ENCODE data around the gene TRPM7.
"Not testable (repeated sequence)": the region's sequence is repeated elsewhere in the genome, so short reads cannot be mapped to it uniquely, and the experiment has no call there.

TRPM7 gene

DNA sequence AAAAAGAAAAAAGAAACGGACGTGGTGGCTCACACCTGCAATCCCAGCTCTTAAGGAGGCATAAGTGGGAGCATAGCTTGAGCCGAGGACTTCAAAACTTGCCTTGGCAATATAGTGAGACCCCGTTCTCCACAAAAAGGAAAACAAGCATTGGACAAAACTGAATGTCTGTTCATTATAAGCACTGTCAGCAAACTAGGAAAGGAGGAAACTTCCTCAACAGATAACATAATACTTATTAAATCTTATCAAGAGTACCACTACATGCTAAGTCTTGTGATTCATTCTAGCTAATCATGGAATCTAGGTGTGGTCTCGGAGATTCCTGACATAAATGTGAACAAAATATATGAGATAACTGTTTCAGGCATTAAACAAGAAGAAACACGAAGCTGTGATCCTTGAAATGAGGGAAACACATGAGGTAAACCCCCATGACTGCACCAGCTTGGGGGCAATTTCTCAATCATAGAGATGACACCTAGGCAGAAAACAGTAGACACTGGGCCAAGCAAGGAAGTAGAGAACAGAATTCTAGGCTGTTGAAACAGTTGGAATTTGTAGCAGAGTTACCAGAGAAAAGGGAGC is 33.3 kb downstream of the TRPM7 start:
- DNase-seq: no peak

DNA sequence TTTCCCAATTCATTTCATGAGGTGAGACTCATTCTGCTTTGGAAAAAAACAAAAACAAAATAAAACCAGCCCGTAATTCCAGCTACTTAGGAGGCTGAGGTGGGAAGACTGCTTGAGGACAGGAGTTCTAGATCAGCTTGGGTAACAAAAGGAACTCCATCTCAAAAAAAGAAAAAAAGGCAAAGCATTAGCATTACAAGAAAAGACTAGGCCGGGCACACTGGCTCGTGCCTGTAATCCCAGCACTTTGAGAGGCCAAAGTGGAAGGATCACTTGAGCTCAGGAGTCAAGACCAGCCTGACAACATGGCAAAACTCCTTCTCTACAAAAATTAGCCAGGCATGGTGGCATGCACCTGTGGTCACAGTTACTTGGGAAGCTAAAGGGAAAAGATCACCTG is 33.9 kb downstream of the TRPM7 start:
- no peak for DNase-seq

DNA sequence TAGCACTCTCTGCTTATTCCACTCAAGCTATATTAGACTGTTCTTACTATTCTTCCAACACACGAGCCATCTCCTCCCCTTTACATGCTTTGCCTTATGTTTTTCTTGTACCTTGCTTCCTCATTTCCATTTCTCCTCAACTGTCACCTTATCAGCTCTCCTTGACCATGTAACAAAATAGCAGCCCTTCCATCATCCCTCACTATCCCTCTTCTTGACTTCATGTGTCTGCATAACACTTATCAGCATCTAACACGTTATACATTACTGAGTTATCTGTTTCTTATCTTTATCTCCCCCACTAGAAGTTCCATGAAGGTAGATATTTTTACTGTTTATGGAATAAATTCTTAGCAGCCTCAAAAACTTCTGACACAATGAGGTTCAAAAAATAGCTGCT is 45.3 kb downstream of the TRPM7 start:
- DNase-seq: no peak

DNA sequence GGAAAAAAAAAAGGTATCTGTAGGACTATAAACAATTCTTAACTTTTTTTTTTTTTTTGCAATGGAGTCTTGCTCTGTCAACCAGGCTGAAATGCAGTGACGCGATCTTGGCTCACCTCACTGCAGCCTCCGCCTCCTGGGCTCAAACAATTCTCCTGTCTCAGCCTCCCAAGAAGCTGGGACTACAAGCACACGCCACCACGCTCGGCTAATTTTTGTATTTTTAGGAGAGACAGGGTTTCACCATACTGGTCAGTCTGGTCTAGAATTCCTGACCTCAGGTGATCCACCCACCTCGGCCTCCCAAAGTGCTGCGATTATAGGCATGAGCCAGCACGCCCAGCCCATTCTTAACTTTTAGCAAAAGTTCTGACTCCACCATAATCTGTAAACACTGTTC is 50.5 kb downstream of the TRPM7 start:
- DNase-seq: no peak

DNA sequence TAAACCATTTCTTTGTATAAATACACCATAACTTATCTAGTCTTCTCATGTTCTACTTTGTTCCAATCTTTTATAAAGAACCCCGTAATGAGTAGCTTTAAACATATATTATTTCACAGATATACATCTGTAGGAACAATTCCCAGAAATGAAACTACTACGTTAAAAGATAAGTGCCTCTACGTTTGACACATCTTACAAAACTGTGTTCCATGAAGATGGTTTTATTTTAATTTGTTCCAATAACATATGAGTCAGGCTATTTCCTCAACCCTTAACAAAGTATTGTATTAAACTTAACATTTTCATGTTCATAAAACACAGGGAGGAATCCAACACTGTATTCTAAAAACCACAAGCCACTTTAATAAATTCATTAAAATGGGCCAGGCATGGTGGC is 52.9 kb downstream of the TRPM7 start:
- no peak for DNase-seq

DNA sequence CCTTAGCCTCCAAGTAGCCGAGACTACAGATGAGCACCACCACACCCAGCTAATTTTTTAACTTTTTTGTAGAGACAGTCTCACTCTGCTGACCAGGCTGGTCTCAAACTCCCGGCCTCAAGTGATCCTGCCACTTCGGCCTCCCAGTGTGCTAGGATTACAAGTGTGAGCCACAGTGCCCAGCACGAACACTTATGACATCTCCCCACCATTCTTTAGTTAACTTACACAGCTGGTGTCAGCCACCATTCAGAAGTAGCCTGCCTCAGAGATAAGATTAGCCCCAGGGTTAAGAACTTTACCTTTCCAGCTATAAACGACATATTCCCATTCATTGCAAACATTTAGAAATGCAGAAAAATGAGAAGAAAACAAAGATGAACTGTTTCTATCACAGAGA is 58.2 kb downstream of the TRPM7 start:
- no peak for DNase-seq

DNA sequence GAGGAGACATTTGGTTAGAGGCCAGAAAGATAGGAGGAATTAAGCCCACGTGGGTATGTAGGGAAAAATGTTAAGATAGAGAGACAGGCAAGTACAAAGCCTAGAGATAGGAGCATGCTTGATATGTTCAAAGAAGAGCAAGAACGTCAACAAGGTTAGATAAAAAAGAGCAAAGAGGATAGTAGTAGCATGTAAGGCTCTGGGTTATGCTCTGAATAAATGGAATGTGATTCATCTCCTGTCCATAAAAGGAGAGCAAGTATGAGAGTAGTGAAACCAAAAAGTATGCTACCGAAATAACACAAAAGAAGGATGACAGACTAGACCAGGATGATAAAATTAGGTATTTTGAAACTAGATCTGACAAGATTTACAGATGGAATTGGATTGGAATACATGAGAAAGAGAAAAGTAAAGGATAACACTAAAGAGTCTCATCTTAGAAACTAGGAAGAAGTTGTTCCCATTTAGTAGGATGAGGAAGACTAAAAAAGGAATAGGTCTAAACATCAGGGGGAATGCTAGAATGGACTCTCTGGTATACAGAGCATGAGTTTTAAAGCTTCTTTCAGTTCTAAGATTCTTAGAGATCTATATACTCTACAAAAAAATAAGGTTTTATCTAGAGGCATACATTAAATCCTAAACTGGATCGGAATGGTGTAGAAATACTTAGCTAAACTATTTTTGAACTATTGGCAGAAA is 59.1 kb downstream of the TRPM7 start:
- no peak for DNase-seq

DNA sequence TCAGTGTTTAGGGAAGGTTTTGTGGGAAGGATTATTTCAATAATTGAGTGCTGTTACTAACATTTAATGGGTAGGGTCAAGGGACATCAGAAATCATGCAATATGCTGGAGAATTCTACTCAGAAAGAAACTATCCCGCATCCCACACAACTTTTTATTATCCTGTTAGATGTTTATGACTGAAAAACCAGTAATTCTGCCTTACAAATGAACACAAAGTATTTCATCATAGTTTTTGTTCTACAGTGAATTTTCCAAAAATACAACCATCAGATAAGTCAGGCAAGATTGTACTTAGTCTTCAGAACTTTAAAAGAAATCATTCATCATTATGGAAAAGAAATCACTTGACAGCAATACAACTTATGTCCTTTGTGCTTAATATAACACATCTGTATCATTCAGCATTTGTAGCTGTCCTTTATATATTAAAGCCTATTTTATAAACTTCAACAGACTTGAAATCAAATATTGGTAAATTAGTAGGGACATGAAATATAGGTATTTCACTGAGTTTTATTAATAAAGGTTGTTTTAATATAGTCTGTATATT is 61.9 kb downstream of the TRPM7 start:
- no peak for DNase-seq

DNA sequence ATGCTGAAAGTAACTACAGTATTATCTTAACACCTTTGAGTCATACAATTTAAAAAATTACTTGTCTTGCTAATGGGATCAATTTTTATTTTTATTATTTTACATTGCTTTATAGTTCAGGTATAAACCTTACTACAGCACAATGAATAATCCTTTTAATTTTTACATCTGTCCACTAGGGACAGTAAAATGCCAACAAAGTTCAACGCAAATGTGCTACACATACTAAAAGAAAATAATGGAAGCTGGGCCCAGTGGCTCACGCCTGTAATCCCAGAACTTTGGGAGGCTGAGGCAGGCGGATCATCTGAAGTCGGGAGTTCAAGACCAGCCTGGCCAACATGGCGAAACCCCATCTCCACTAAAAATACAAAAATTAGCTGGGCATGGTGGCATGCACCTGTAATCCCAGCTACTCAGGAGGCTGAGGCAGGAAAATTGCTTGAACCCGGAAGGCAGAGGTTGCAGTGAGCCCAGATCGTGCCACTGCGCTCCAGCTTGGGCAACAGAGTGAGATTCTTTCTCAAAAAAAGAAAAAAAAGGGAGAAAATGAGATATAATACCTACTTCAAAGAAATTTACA is 64.1 kb downstream of the TRPM7 start:
- DNase-seq: not testable (repeated sequence)

DNA sequence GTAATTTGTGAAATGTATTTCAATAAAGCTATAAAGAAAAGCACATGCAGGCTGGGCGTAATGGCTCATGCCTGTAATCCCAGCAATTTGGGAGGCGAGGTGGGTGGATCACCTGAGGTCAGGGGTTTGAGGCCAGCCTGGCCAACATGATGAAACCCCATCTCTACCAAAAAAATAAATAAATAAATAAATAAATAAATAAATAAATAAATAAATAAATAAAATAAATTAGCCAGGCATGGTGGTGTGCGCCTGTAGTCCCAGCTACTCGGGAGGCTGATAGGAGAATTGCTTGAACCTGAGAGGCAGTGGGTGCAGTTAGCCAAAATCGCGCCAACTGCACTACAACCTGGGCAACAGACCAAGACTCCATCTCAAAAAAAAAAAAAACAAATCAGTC is 69.6 kb downstream of the TRPM7 start:
- not testable (repeated sequence) for DNase-seq

DNA sequence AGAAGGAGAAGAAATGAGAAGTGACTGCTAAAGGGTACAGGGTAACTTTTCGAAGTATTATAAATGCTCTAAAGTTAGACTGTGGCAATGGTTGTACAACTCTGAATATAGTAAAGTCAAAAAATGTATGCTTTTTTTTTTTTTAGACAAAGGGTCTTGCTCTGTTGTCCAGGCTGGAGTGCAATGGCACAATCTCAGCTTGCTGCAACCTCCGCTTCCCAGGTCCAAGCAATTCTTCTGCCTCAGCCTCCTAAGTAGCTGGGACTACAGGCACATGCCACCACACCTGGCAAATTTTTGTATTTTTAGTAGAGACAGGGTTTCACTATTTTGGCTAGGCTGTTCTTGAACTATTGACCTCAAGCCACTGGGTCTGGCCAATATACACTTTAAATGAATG is 70.0 kb downstream of the TRPM7 start:
- not testable (repeated sequence) for DNase-seq

DNA sequence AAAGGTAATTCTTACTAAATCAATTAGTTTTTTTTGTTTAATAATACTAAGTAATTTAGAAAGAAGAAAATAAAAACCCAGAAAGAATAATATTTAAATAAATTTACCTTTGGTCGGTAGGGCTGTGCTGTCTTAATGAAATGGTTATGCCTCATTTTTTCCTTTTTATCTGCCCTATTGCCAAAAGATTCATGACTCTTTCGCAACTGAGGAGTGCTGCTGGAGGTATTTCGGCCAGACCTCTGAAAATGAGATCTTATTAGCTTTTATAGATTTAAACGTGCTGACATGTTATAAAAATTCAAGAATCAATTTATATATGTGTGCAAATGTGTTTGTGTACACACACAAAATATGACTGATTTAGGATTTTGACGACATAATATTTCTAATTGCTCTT is 73.0 kb downstream of the TRPM7 start:
- DNase-seq: no peak

DNA sequence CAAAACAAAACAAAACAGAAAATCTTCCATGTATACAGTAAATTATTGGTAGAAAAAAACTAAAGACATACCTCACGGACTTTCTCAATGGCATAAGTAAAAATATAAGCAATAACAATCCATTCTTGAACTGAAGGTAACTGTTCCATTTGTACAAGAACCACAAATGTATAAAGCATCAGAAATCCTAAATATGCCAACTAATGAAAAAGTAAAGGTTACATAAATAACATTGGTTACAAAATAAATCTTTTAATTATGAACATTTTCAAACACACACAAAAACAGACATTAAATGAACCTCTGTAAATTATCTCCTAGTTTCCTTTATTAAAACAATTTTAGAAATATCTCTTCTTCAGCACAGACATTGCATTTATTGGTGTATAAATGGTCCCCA is 79.5 kb downstream of the TRPM7 start:
- no peak for DNase-seq

DNA sequence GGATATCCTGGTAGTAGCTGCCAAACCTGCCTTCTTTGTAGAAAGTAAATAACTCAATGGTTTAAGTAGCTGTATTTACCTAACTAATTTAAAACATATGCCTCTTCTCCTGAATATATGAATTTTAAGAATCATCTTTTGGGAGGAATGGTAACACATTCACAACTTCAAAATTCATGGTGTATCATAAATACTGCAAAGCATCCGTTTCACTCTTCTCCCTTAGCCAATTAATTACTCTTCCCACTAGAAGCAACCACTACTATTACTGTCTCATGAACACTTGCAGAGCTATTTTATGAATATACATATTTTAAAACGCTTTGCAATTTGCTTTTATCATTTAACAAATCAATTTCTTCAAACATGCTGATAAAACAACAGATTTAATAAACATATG is 81.1 kb downstream of the TRPM7 start:
- DNase-seq: no peak

DNA sequence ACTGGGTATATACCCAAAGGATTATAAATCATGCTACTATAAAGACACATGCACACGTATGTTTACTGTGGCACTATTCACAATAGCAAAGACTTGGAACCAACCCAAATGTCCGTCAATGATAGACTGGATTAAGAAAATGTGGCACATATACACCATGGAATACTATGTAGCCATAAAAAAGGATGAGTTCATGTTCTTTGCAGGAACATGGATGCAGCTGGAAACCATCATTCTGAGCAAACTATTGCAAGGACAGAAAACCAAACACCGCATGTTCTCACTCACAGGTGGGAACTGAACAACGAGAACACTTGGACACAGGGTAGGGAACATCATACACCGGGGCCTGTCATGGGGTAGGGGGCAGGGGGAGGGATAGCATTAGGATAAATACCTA is 84.6 kb downstream of the TRPM7 start:
- not testable (repeated sequence) for DNase-seq

DNA sequence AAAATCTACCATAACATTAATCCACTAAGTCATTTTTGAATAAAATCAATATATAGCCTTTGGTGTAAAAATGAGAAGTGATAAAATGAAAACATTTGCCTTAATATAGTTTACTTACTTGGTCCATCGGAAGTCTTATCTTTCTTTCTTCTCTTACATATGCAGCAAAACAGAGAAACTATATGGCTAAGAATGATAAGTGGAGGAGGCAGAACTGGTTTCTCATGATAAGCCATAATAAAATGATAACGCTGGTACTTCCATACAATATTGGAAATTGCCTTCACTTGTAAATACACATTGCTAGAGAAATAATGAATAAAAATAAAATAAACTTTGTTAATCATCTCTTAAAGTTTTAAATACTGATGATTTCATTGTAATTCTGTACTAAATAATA is 92.3 kb downstream of the TRPM7 start:
- no peak for DNase-seq

DNA sequence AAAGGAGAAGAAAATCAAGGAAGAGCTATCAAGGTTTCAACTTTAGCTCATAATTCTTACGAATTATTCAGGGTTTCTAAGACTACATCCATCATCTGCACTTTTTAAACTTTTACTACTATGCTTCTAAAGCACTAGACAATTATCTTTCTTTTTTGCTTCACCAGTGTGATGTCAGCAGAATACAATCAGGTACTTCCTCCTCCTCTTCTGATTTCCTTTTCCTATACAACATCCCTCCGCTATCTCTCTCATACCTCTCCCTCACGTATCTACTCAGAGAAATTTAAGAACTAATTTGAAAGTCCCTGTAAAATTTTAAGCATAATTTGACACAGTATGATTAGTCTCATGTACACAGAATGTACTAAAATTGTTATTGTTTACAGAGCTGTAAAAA is 92.8 kb downstream of the TRPM7 start:
- DNase-seq: no peak

DNA sequence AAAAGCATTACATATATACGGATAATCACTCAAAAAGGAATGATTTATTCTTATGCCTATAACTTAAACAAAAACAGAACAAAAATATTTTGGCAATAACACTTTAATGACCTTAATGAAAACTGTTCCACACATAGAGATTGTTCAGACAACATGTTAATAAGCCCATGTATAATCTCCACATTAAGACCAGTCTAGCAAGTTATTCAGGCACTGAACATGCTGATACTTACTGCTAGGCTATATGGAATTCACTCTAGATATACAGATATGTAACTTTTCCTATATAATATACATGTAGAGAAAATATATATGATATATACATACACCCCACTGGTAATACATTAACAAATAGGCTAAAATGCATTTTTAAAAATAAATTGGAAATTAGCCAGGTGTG is 96.3 kb downstream of the TRPM7 start:
- DNase-seq: no peak

DNA sequence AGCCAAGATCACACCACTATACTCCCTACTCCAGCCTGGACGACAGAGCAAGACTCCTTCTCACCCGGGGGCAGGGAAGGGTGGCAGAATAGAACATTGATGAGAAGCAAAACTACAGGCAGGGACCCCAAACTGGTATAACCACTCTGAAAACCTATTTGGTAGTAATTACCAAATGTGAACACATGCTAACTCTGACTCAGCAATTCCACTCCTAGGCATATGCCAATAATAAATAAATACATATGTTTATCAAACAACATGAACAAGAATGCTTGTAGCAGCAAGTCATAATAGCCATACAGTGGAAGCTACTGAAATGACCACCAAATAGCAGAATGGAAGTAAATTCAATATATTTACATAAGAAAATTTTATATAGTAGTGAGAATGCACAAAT is 109.1 kb downstream of the TRPM7 start:
- DNase-seq: no peak

DNA sequence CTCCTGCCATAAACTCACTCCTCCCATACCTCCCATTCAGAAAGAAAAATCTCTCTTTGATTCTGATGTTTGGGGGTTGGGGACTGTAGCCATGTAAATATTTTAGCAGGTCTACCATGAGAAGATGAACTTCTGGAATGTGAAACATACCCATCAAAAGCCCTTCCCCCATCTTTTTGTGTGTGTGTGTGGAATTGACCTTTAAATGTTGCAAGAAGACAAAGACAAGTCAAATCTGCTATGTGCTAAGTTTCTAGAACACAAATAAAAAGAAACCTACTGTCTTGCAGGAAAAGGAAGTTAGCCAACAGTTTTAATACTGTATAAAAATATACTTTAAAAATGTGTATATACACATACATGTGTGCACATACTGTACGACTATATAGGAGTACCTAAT is 110.4 kb downstream of the TRPM7 start:
- DNase-seq: no peak

DNA sequence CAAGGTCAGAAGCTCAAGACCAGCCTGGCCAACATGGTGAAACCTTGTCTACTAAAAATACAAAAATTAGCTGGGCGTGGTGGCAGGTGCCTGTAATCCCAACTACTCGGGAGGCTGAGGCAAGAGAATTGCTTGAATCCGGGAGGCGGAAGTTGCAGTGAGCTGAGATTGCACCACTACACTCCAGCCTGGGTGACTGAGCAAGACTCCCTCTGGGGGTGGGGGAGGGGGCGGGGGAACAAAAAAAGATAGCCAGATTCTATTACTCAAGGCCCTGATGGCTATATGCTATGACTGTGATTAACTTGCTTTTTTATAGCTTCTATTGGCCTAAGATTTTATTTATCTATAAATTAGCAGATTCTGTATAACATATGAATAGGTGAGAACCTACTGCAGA is 112.8 kb downstream of the TRPM7 start:
- peak in 1 of 2 donors; percentile 39 for DNase-seq

DNA sequence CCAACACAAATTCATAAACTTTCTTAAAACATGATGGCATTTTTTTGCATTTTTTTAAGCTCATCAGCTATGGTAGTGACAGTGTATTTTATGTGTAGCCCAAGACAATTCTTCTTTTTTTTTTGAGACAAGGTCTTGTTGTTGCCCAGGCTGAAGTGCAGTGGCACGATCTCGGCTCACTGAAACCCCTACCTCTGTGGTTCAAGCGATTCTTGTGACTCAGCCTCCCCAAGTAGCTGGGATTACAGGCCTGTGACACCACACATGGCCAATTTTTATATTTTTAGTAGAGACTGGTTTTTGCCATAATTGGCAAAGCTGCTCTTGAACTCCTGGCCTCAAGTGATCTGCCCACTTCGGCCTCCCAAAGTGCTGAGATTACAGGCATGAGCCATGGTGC is 122.8 kb downstream of the TRPM7 start:
- no peak for DNase-seq

DNA sequence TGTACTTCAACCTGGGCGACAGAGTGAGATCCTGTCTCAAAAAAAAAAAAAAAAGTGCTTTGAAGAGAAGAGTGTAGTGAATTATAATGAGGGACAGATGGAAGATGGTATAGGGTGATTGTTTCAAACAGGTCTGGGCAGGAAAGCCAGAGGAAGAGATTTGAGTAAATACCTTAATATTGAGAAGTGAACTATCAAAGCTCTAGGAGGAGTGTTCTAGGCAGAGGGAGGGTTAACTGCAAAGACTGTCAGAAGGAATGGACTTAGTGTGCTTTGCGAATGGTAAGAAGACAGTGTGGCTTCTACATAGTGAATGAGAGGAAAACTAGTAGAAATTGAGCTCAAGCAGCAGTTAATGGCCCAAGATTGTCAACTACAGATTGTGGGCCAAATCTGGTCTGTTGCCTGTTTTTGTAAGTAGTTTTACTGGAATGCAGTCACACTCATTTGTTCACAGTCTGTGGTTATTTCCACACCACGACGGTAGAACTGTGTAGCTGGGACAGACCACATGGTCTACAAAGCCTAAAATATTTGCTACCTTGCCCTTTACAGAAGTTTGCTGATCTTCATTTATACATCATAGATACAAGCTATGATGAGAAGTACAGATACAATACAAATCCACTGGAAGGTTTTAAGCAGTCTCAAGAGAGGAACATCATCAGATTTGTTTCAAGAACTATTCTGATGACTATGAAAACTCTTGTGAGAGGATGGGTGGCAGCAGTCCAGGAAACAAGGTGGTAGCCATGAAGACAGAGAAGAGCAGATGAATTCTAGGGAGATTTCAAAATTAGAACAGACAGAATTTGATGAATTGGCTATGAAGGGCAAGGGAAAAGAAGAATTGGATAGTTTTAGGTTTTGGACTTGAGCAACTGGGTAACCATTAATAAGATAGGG is 123.6 kb downstream of the TRPM7 start:
- DNase-seq: no peak

Data from CD4-positive, alpha-beta T cell treated with Interleukin-4 for 1 hour (primary cell).